ENCODE results near the gene UBA3.

UBA3 gene

GRCh38 chr3:69095636-69096035, 15.5 kb upstream of the UBA3 start:
- no peak for DNase-seq (ENCODE audit: low read depth)
- H3K4me3 ChIP-seq (ENCODE audit: control insufficient read depth, low read depth, low read length), result no peak overlapping the region
- no peak for TF ChIP-seq CTCF (conservative IDR thresholded peaks at IDR 0.05; ENCODE audit: control insufficient read depth, insufficient read depth, low read depth, low read length)

- peak; percentile 64 for DNase-seq (ENCODE audit: low read depth)
- no peak overlapping the region for H3K4me3 ChIP-seq (ENCODE audit: control insufficient read depth, low read depth, low read length)
- TF ChIP-seq CTCF (conservative IDR thresholded peaks at IDR 0.05; ENCODE audit: control insufficient read depth, insufficient read depth, low read depth, low read length), result no peak
Observed at GRCh38 chr3:69094467-69095205, 14.5 kb upstream of the UBA3 start.

- TF ChIP-seq CTCF (conservative IDR thresholded peaks at IDR 0.05; ENCODE audit: control insufficient read depth, insufficient read depth, low read depth, low read length), result no peak
- DNase-seq (ENCODE audit: low read depth), result no peak
- no peak overlapping the region for H3K4me3 ChIP-seq (ENCODE audit: control insufficient read depth, low read depth, low read length)
Observed at GRCh38 chr3:69092030-69092516, 11.9 kb upstream of the UBA3 start.

- no peak for DNase-seq (ENCODE audit: low read depth)
- no peak for TF ChIP-seq CTCF (conservative IDR thresholded peaks at IDR 0.05; ENCODE audit: control insufficient read depth, insufficient read depth, low read depth, low read length)
- H3K4me3 ChIP-seq (ENCODE audit: control insufficient read depth, low read depth, low read length), result no peak overlapping the region
Observed at GRCh38 chr3:69091389-69092029, 11.3 kb upstream of the UBA3 start.

- no peak for TF ChIP-seq CTCF (conservative IDR thresholded peaks at IDR 0.05; ENCODE audit: control insufficient read depth, insufficient read depth, low read depth, low read length)
- peak; percentile 78 for DNase-seq (ENCODE audit: low read depth)
- no peak overlapping the region for H3K4me3 ChIP-seq (ENCODE audit: control insufficient read depth, low read depth, low read length)
Observed at GRCh38 chr3:69090021-69090420, 9.9 kb upstream of the UBA3 start.

GRCh38 chr3:69088063-69088462, 7.9 kb upstream of the UBA3 start:
- DNase-seq (ENCODE audit: low read depth), result peak; percentile 73
- TF ChIP-seq CTCF (conservative IDR thresholded peaks at IDR 0.05; ENCODE audit: control insufficient read depth, insufficient read depth, low read depth, low read length), result peak; percentile 12
- peak overlapping the region; percentile 2 for H3K4me3 ChIP-seq (ENCODE audit: control insufficient read depth, low read depth, low read length)

All from fibroblast of mammary gland (primary cell).